Mesenchymal stem cell (in vitro differentiated cells and primary cell): Measurements from ENCODE around the gene PIN1.
A peak's percentile ranks its signal among the peaks of the same experiment; 100 is the strongest.
"Not testable (repeated sequence)": the region's sequence is repeated elsewhere in the genome, so short reads cannot be mapped to it uniquely, and the experiment has no call there.

Source experiments
- DNase-seq: peaks from one replicate; pipeline ENCODE4 v3.0.0-alpha.2; 2013
- H2AFZ ChIP-seq: one replicate; pipeline ENCODE4 v1.6.1; 2013; ENCODE audit warnings: low read depth, mild to moderate bottlenecking, control low read depth, inconsistent platforms, low read length, moderate library complexity
- H2AK5ac ChIP-seq: 2 replicates; pipeline ENCODE4 v1.6.1; 2013; ENCODE audit warnings: low read length, moderate library complexity, mild to moderate bottlenecking, inconsistent platforms; ENCODE audit not compliant: severe bottlenecking
- H2BK120ac ChIP-seq: one replicate; pipeline ENCODE4 v1.6.1; 2013; ENCODE audit warnings: low read depth, mild to moderate bottlenecking, inconsistent platforms, low read length, moderate library complexity
- H2BK12ac ChIP-seq, 2 experiments: one replicate each; pipeline ENCODE4 v1.6.1; 2013; ENCODE audit warnings: inconsistent platforms in 2 of 2, low read length in 2 of 2, mild to moderate bottlenecking in 2 of 2, moderate library complexity in 2 of 2, control low read depth in 1 of 2
- H2BK15ac ChIP-seq: one replicate; pipeline ENCODE4 v1.6.1; 2013; ENCODE audit warnings: mild to moderate bottlenecking, low read depth, inconsistent platforms; ENCODE audit not compliant: poor library complexity, severe bottlenecking
- H2BK5ac ChIP-seq: 2 replicates; pipeline ENCODE4 v1.6.1; 2013; ENCODE audit warnings: low read depth, mild to moderate bottlenecking, low read length, control low read depth, inconsistent platforms; ENCODE audit not compliant: poor library complexity, severe bottlenecking
- H3K14ac ChIP-seq, 2 experiments: one replicate each; pipeline ENCODE4 v1.6.1; 2013; ENCODE audit warnings: inconsistent platforms in 2 of 2, low read length in 2 of 2, control low read depth in 1 of 2, mild to moderate bottlenecking in 1 of 2, moderate library complexity in 1 of 2
- H3K18ac ChIP-seq, 2 experiments: one replicate each; pipeline ENCODE4 v1.6.1; 2013; ENCODE audit warnings: inconsistent platforms in 2 of 2, low read length in 2 of 2, control low read depth in 1 of 2, low read depth in 1 of 2, mild to moderate bottlenecking in 1 of 2
- H3K23ac ChIP-seq, 2 experiments: one replicate each; pipeline ENCODE4 v1.6.1; 2013; ENCODE audit warnings: inconsistent platforms in 2 of 2, low read length in 2 of 2, mild to moderate bottlenecking in 2 of 2, moderate library complexity in 2 of 2, control low read depth in 1 of 2
- H3K27ac ChIP-seq: 2 replicates; pipeline ENCODE4 v1.5.1; 2013; ENCODE audit warnings: mild to moderate bottlenecking, moderate library complexity, low read length, control low read depth, inconsistent platforms; ENCODE audit not compliant: poor library complexity, severe bottlenecking
- H3K27me3 ChIP-seq, 2 experiments: 2 replicates each; pipeline versions ENCODE4 v1.6.1 to v1.7.0; 2013; ENCODE audit warnings: low read length in 2 of 2, mild to moderate bottlenecking in 2 of 2, moderate library complexity in 2 of 2, control low read depth in 1 of 2, inconsistent platforms in 1 of 2; ENCODE audit not compliant: control insufficient read depth in 1 of 2, insufficient read depth in 1 of 2
- H3K36me3 ChIP-seq, 2 experiments: 2 replicates each; pipeline versions ENCODE4 v1.6.1 to v1.7.0; 2013; ENCODE audit warnings: low read length in 2 of 2, control low read depth in 1 of 2, inconsistent platforms in 1 of 2, low read depth in 1 of 2, mild to moderate bottlenecking in 1 of 2; ENCODE audit not compliant: insufficient read depth in 2 of 2, control insufficient read depth in 1 of 2
- H3K4ac ChIP-seq, 2 experiments: one replicate each; pipeline ENCODE4 v1.6.1; 2013; ENCODE audit warnings: inconsistent platforms in 2 of 2, low read length in 2 of 2, mild to moderate bottlenecking in 2 of 2, moderate library complexity in 2 of 2, control low read depth in 1 of 2, low read depth in 1 of 2
- H3K4me1 ChIP-seq: 2 replicates; pipeline ENCODE4 v1.6.1; 2013; ENCODE audit warnings: low read depth, low read length, control low read depth; ENCODE audit not compliant: control insufficient read depth, insufficient read depth
- H3K4me2 ChIP-seq: 2 replicates; pipeline ENCODE4 v1.6.1; 2013; ENCODE audit warnings: low read length, mild to moderate bottlenecking, inconsistent platforms; ENCODE audit not compliant: poor library complexity, severe bottlenecking
- H3K4me3 ChIP-seq, 2 experiments: 2 replicates each; pipeline versions ENCODE4 v1.5.1 to v1.7.0; 2013; ENCODE audit warnings: low read length in 2 of 2, mild to moderate bottlenecking in 2 of 2, control low read depth in 1 of 2, low read depth in 1 of 2; ENCODE audit not compliant: insufficient read depth in 1 of 2
- H3K79me1 ChIP-seq: replicated peaks from 2 replicates; pipeline ENCODE4 v1.6.1; 2013; ENCODE audit warnings: mild to moderate bottlenecking, control low read depth, low read length, inconsistent platforms; ENCODE audit not compliant: poor library complexity, severe bottlenecking
- H3K9ac ChIP-seq: 2 replicates; pipeline ENCODE4 v1.7.0; 2013; ENCODE audit warnings: mild to moderate bottlenecking, low read length, moderate library complexity
- H3K9me3 ChIP-seq: 2 replicates; pipeline ENCODE4 v1.7.0; 2013; ENCODE audit warnings: mild to moderate bottlenecking, low read length; ENCODE audit not compliant: control insufficient read depth
- H4K8ac ChIP-seq: one replicate; pipeline ENCODE4 v1.6.1; 2013; ENCODE audit warnings: inconsistent platforms, mild to moderate bottlenecking, low read length, moderate library complexity
- H4K91ac ChIP-seq: one replicate; pipeline ENCODE4 v1.6.1; 2013; ENCODE audit warnings: mild to moderate bottlenecking, low read length, inconsistent platforms
- WGBS: methylation state at CpG from one replicate; pipeline ENCODE4 v1.1.7; 2013; ENCODE audit warnings: mixed read lengths; 5-methylcytosine and 5-hydroxymethylcytosine counted together

The PIN1 gene

DNA sequence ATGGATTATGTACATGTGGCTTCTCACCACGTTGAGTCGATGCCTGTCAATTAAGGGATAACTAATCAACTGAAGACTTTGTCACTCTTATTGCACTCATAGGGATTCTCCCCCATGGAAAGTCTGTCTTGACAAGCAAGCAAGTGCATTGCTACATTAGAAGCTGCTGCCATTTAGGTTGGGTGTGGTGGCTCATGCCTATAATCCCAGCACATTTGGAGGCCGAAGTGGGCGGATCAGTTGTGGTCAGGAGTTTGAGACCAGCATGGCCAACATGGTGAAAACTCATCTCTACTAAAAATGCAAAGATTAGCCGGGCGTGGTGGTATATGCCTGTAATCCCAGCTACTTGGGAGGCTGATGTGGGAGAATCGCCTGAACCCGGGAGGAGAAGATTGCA, 48.3 kb upstream of the PIN1 start:
- Histone ChIP-seq H3K14ac (no peak overlapping the region), H3K79me1 (peaks cover 9% of the 10 kb centered on the region), H2BK120ac (no peak overlapping the region), H3K9me3 (no peaks in the 10 kb centered on the region), H2AFZ (peak overlapping the region; percentile 8), H2AK5ac (no peak overlapping the region), H3K4me3 (no peak overlapping the region), H2BK5ac (no peak overlapping the region), H3K4me2 (no peak overlapping the region), H4K91ac (no peak overlapping the region), H3K4me1 (peaks cover 19% of the 10 kb centered on the region), H3K18ac (no peak overlapping the region), H3K36me3 (peaks cover 0 to 4% of the 10 kb centered on the region in 2 experiments), H2BK15ac (no peak overlapping the region), H2BK12ac (peak overlapping the region; percentile 1 to 2), H3K9ac (no peak overlapping the region), H3K23ac (no peak overlapping the region), H3K4ac (no peak overlapping the region), H4K8ac (no peak overlapping the region), H3K27ac (no peak overlapping the region), H3K27me3 (no peaks in the 10 kb centered on the region)
- 98% methylated on average over 8 of the region's 8 CpGs for WGBS
- no peak for DNase-seq

DNA sequence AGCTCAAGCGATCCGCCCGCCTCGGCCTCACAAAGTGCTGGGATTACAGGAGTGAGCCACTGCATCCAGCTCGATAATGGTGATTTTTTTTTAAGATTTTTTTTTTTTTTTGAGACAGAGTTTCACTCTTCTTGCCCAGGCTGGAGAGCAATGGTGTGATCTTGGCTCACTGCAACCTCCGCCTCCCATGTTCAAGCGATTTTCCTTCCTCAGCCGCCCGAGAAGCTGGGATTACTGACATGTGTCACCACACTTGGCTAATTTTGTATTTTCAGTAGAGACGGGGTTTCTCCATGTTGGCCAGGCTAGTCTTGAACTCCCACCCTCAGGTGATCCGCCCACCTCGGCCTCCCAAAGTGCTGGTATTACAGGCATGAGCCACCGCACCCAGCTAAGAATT, 46.5 kb upstream of the PIN1 start:
- not testable (repeated sequence) for H3K79me1 ChIP-seq, H3K4me3 ChIP-seq, H3K9me3 ChIP-seq, H4K8ac ChIP-seq, H2BK15ac ChIP-seq, H3K9ac ChIP-seq, H3K27ac ChIP-seq, H2BK120ac ChIP-seq, H3K18ac ChIP-seq, H3K27me3 ChIP-seq, H3K23ac ChIP-seq, H4K91ac ChIP-seq, H3K4ac ChIP-seq, H2BK5ac ChIP-seq, H3K14ac ChIP-seq, H3K4me2 ChIP-seq, DNase-seq, H2BK12ac ChIP-seq, H2AFZ ChIP-seq, H3K36me3 ChIP-seq, H2AK5ac ChIP-seq
- peaks cover 12% of the 10 kb centered on the region for H3K4me1 ChIP-seq
- WGBS: 96% methylated on average over 12 of the region's 13 CpGs

DNA sequence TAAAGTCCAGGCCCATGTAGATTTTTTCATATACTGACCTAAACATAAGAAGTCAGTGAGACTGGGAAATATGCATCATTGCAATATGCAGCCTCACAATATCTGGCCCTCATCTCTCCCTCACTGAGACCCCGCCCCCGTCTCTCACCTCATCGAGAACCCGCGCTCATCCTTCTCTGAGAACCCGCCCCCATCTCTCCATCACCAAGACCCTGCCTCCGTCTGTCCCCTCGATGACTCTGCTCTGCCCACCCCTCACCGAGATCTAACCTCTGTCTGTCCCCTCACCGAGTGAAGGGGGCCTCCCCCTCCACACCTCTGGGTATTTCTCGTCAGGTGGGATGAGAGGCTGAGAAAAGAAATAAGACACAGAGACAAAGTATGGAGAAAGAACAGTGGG, 46.1 kb upstream of the PIN1 start:
- 81% methylated on average over 9 of the region's 11 CpGs for WGBS

GRCh38 chr19:9789579-9789978, 45.5 kb upstream of the PIN1 start:
- H3K4ac ChIP-seq, H2BK15ac ChIP-seq, H3K4me3 ChIP-seq, H3K79me1 ChIP-seq, H3K27ac ChIP-seq, H3K27me3 ChIP-seq, H2BK120ac ChIP-seq, H3K9me3 ChIP-seq, H3K18ac ChIP-seq, H4K8ac ChIP-seq, H3K23ac ChIP-seq, H3K14ac ChIP-seq, H3K4me1 ChIP-seq, H3K4me2 ChIP-seq, H4K91ac ChIP-seq, H2AFZ ChIP-seq, H2BK5ac ChIP-seq, H2AK5ac ChIP-seq, H2BK12ac ChIP-seq, H3K36me3 ChIP-seq: not testable (repeated sequence)
- WGBS: 51% methylated on average over 5 of the region's 5 CpGs
- H3K9ac ChIP-seq: peak overlapping the region; percentile 50
- peak; percentile 49 for DNase-seq

More for the DNA sequence above, 46.1 kb upstream of the PIN1 start:
- Histone ChIP-seq H3K4ac (peak overlapping the region in 1 of 2 experiments; percentile 24), H3K23ac (no peak overlapping the region), H3K27me3 (no peaks in the 10 kb centered on the region), H4K91ac (no peak overlapping the region), H3K9me3 (no peaks in the 10 kb centered on the region), H2BK12ac (no peak overlapping the region), H3K36me3 (no peaks in the 10 kb centered on the region), H2BK15ac (no peak overlapping the region), H2AK5ac (no peak overlapping the region), H3K18ac (no peak overlapping the region), H3K4me1 (peaks cover 7% of the 10 kb centered on the region), H2BK120ac (no peak overlapping the region), H4K8ac (peak overlapping the region; percentile 36), H3K79me1 (peaks cover 4% of the 10 kb centered on the region), H3K9ac (peak overlapping the region; percentile 50), H2AFZ (no peak overlapping the region), H3K14ac (no peak overlapping the region), H3K4me3 (no peak overlapping the region), H2BK5ac (no peak overlapping the region), H3K4me2 (no peak overlapping the region), H3K27ac (no peak overlapping the region)
- DNase-seq: no peak
